ENCODE data around the gene TYRP1.
"Not testable (repeated sequence)": the region's sequence is repeated elsewhere in the genome, so short reads cannot be mapped to it uniquely, and the experiment has no call there.

The TYRP1 gene

GRCh38 chr9:12693141-12693540 is at the start of gene TYRP1:
Gene TYRP1, plus strand, starts transcription at chr9:12693385. Its CDS starts 612 bp downstream, at chr9:12693997.
- DNase-seq: no peak

GRCh38 chr9:12643686-12644085 is 49.5 kb upstream of the TYRP1 start:
- DNase-seq: no peak

GRCh38 chr9:12648925-12649324 is 44.3 kb upstream of the TYRP1 start:
- no peak for DNase-seq

- DNase-seq: no peak
Observed at GRCh38 chr9:12651125-12651524, 42.1 kb upstream of the TYRP1 start.

- DNase-seq: no peak
Observed at GRCh38 chr9:12652973-12653372, 40.2 kb upstream of the TYRP1 start.

- DNase-seq: no peak
Observed at GRCh38 chr9:12656803-12657202, 36.4 kb upstream of the TYRP1 start.

GRCh38 chr9:12657233-12657632 is 36.0 kb upstream of the TYRP1 start:
- DNase-seq: no peak

- DNase-seq: no peak
Observed at GRCh38 chr9:12657998-12658397, 35.2 kb upstream of the TYRP1 start.

GRCh38 chr9:12658531-12659209 is 34.5 kb upstream of the TYRP1 start:
- no peak for DNase-seq

- no peak for DNase-seq
Observed at GRCh38 chr9:12659220-12659619, 34.0 kb upstream of the TYRP1 start.

- DNase-seq: no peak
Observed at GRCh38 chr9:12666813-12667212, 26.4 kb upstream of the TYRP1 start.

GRCh38 chr9:12667892-12668291 is 25.3 kb upstream of the TYRP1 start:
- DNase-seq: no peak

- no peak for DNase-seq
Observed at GRCh38 chr9:12670006-12670405, 23.2 kb upstream of the TYRP1 start.

GRCh38 chr9:12674961-12675360 is 18.2 kb upstream of the TYRP1 start:
- DNase-seq: no peak

- DNase-seq: not testable (repeated sequence)
Observed at GRCh38 chr9:12677462-12678126, 15.6 kb upstream of the TYRP1 start.

GRCh38 chr9:12680341-12680740 is 12.8 kb upstream of the TYRP1 start:
- DNase-seq: no peak

GRCh38 chr9:12680757-12681156 is 12.4 kb upstream of the TYRP1 start:
- no peak for DNase-seq

- DNase-seq: no peak
Observed at GRCh38 chr9:12681620-12682019, 11.6 kb upstream of the TYRP1 start.

- no peak for DNase-seq
Observed at GRCh38 chr9:12684974-12685373, 8.2 kb upstream of the TYRP1 start.

GRCh38 chr9:12689233-12689632 is 4.0 kb upstream of the TYRP1 start:
- DNase-seq: no peak

- DNase-seq: no peak
Observed at GRCh38 chr9:12694013-12694412, 828 bp downstream of the TYRP1 start.

- DNase-seq: no peak
Observed at GRCh38 chr9:12695474-12695873, 2.3 kb downstream of the TYRP1 start.

GRCh38 chr9:12696931-12697622 is 3.9 kb downstream of the TYRP1 start:
- DNase-seq: no peak

- no peak for DNase-seq
Observed at GRCh38 chr9:12697719-12698118, 4.5 kb downstream of the TYRP1 start.
